Measurements from ENCODE around the gene BMS1. TPM values are rescaled to one million over a fixed set of nuclear protein-coding genes. Genes with fewer than 3 reads are reported as not detected.
"Not testable (repeated sequence)": the region's sequence is repeated elsewhere in the genome, so short reads cannot be mapped to it uniquely, and the experiment has no call there.

The BMS1 gene
- total RNA-seq, 1 donor from 2014 or later, result 21.8 TPM

GRCh38 chr10:42802876-42803275 lies 20.3 kb downstream of the BMS1 start:
- H3K9me3 Mint-ChIP-seq, result no peaks in the 10 kb centered on the region
- H3K27ac Mint-ChIP-seq, result no peak overlapping the region
- peaks cover 41% of the 10 kb centered on the region for H3K36me3 Mint-ChIP-seq
- no peak for DNase-seq (ENCODE audit: extremely low spot score, unreplicated experiment)
- no peak for TF ChIP-seq CTCF (conservative IDR thresholded peaks at IDR 0.05)
- H3K4me3 Mint-ChIP-seq, result no peak overlapping the region
- no peaks in the 10 kb centered on the region for H3K4me1 Mint-ChIP-seq (ENCODE audit: unreplicated experiment)
- no peaks in the 10 kb centered on the region for H3K27me3 Mint-ChIP-seq

- H3K4me3 Mint-ChIP-seq, result no peak overlapping the region
- DNase-seq (ENCODE audit: extremely low spot score, unreplicated experiment), result no peak
- no peak for TF ChIP-seq CTCF (conservative IDR thresholded peaks at IDR 0.05)
- H3K27me3 Mint-ChIP-seq, result no peaks in the 10 kb centered on the region
- peaks cover 63% of the 10 kb centered on the region for H3K36me3 Mint-ChIP-seq
- H3K4me1 Mint-ChIP-seq (ENCODE audit: unreplicated experiment), result no peaks in the 10 kb centered on the region
- no peak overlapping the region for H3K27ac Mint-ChIP-seq
- no peaks in the 10 kb centered on the region for H3K9me3 Mint-ChIP-seq
Observed at GRCh38 chr10:42809676-42810075, 27.1 kb downstream of the BMS1 start.

GRCh38 chr10:42812028-42812427 lies 29.4 kb downstream of the BMS1 start:
- no peak overlapping the region for H3K27ac Mint-ChIP-seq

GRCh38 chr10:42813989-42814687 lies 31.5 kb downstream of the BMS1 start:
- not testable (repeated sequence) for H3K27me3 Mint-ChIP-seq, H3K27ac Mint-ChIP-seq

More at GRCh38 chr10:42812028-42812427, 29.4 kb downstream of the BMS1 start:
- no peak for TF ChIP-seq CTCF (conservative IDR thresholded peaks at IDR 0.05)
- H3K27me3 Mint-ChIP-seq, result no peaks in the 10 kb centered on the region
- no peak overlapping the region for H3K4me3 Mint-ChIP-seq
- peaks cover 61% of the 10 kb centered on the region for H3K36me3 Mint-ChIP-seq
- H3K9me3 Mint-ChIP-seq, result no peaks in the 10 kb centered on the region
- no peaks in the 10 kb centered on the region for H3K4me1 Mint-ChIP-seq (ENCODE audit: unreplicated experiment)
- no peak for DNase-seq (ENCODE audit: extremely low spot score, unreplicated experiment)

GRCh38 chr10:42816334-42816733 lies 33.7 kb downstream of the BMS1 start:
- H3K36me3 Mint-ChIP-seq, result peaks cover 62% of the 10 kb centered on the region
- H3K4me1 Mint-ChIP-seq (ENCODE audit: unreplicated experiment); H3K9me3 Mint-ChIP-seq; H3K27ac Mint-ChIP-seq; DNase-seq (ENCODE audit: extremely low spot score, unreplicated experiment); H3K4me3 Mint-ChIP-seq; H3K27me3 Mint-ChIP-seq: not testable (repeated sequence)

More at GRCh38 chr10:42813989-42814687, 31.5 kb downstream of the BMS1 start:
- H3K9me3 Mint-ChIP-seq; H3K4me3 Mint-ChIP-seq; H3K4me1 Mint-ChIP-seq (ENCODE audit: unreplicated experiment); DNase-seq (ENCODE audit: extremely low spot score, unreplicated experiment): not testable (repeated sequence)
- H3K36me3 Mint-ChIP-seq, result peaks cover 62% of the 10 kb centered on the region

GRCh38 chr10:42816912-42817311 lies 34.3 kb downstream of the BMS1 start:
- DNase-seq (ENCODE audit: extremely low spot score, unreplicated experiment), result no peak
- H3K36me3 Mint-ChIP-seq, result peaks cover 60% of the 10 kb centered on the region
- H3K9me3 Mint-ChIP-seq, result no peaks in the 10 kb centered on the region
- no peak overlapping the region for H3K4me3 Mint-ChIP-seq
- no peaks in the 10 kb centered on the region for H3K27me3 Mint-ChIP-seq
- H3K27ac Mint-ChIP-seq, result no peak overlapping the region
- H3K4me1 Mint-ChIP-seq (ENCODE audit: unreplicated experiment), result no peaks in the 10 kb centered on the region
- TF ChIP-seq CTCF (conservative IDR thresholded peaks at IDR 0.05), result no peak

- H3K36me3 Mint-ChIP-seq, result peaks cover 59% of the 10 kb centered on the region
- not testable (repeated sequence) for H3K4me1 Mint-ChIP-seq (ENCODE audit: unreplicated experiment); DNase-seq (ENCODE audit: extremely low spot score, unreplicated experiment); H3K27me3 Mint-ChIP-seq; H3K27ac Mint-ChIP-seq; H3K9me3 Mint-ChIP-seq; H3K4me3 Mint-ChIP-seq
Observed at GRCh38 chr10:42817417-42817816, 34.8 kb downstream of the BMS1 start.

- H3K36me3 Mint-ChIP-seq, result peaks cover 53% of the 10 kb centered on the region
Observed at GRCh38 chr10:42826759-42827158, 44.2 kb downstream of the BMS1 start.

More at GRCh38 chr10:42826759-42827158, 44.2 kb downstream of the BMS1 start:
- not testable (repeated sequence) for H3K4me3 Mint-ChIP-seq; H3K27ac Mint-ChIP-seq; DNase-seq (ENCODE audit: extremely low spot score, unreplicated experiment); H3K4me1 Mint-ChIP-seq (ENCODE audit: unreplicated experiment); H3K9me3 Mint-ChIP-seq; H3K27me3 Mint-ChIP-seq
